HepG2 (cell line): ENCODE data around the gene VPS37B. TPM values are rescaled to one million over a fixed set of nuclear protein-coding genes. Genes with fewer than 3 reads are reported as not detected.

Experiments
- DRAP1 ChIP-seq: IDR thresholded peaks from 2 replicates; pipeline ENCODE4 v1.6.1; 2016; ENCODE audit warnings: missing genetic modification reagents, missing compliant biosample characterization
- FOXP1 ChIP-seq, 2 experiments: fragments of 450-650 bp in 1 of 2; IDR thresholded peaks; 2 replicates each; pipeline ENCODE4 v1.6.1; 2017 to 2018; ENCODE audit warnings: antibody characterized with exemption in 1 of 2
- IKZF1 ChIP-seq: fragments of 450-650 bp; IDR thresholded peaks from 2 replicates; pipeline ENCODE4 v1.7.1; 2016
- KLF13 ChIP-seq: sonication (generic); formaldehyde crosslinking; IDR thresholded peaks from 2 replicates; pipeline ENCODE4 v1.4.0; 2020; ENCODE audit warnings: mild to moderate bottlenecking, missing genetic modification reagents
- MEIS2 ChIP-seq: sonication (generic); formaldehyde crosslinking; IDR thresholded peaks from 2 replicates; pipeline ENCODE4 v1.9.0; 2021; ENCODE audit warnings: mild to moderate bottlenecking, missing genetic modification reagents
- MYNN ChIP-seq: sonication (generic); formaldehyde crosslinking; IDR thresholded peaks from 2 replicates; pipeline ENCODE4 v1.4.0; 2020; ENCODE audit warnings: mild to moderate bottlenecking, low read depth, missing genetic modification reagents
- NRL ChIP-seq: sonication (generic); formaldehyde crosslinking; IDR thresholded peaks from 2 replicates; pipeline ENCODE4 v1.5.0; 2020; ENCODE audit warnings: missing genetic modification reagents, mild to moderate bottlenecking, moderate library complexity, borderline replicate concordance
- RFX3 ChIP-seq: IDR thresholded peaks from 2 replicates; pipeline ENCODE4 v1.6.1; 2016; ENCODE audit warnings: missing biosample characterization, missing genetic modification reagents
- TCF12 ChIP-seq, 2 experiments: fragments of 450-650 bp in 1 of 2; sonication (generic) in 1 of 2; formaldehyde crosslinking in 1 of 2; IDR thresholded peaks; 2 replicates each; pipeline versions ENCODE4 v1.6.1 to v1.8.0; 2017 to 2022; ENCODE audit warnings: antibody characterized with exemption in 1 of 2, mild to moderate bottlenecking in 1 of 2, missing genetic modification reagents in 1 of 2, moderate library complexity in 1 of 2
- TOE1 ChIP-seq: sonication (generic); formaldehyde crosslinking; IDR thresholded peaks from 2 replicates; pipeline ENCODE4 v1.4.0; 2020; ENCODE audit warnings: mild to moderate bottlenecking, missing genetic modification reagents
- ZFP41 ChIP-seq: sonication (generic); formaldehyde crosslinking; IDR thresholded peaks from 2 replicates; pipeline ENCODE4 v1.4.0; 2020; ENCODE audit warnings: mild to moderate bottlenecking, missing genetic modification reagents, borderline replicate concordance
- ZNF24 ChIP-seq: fragments of 450-650 bp; IDR thresholded peaks from 2 replicates; pipeline ENCODE4 v1.6.1; 2017; ENCODE audit warnings: antibody characterized with exemption, mild to moderate bottlenecking
- ZNF7 ChIP-seq: IDR thresholded peaks from 2 replicates; pipeline ENCODE4 v1.6.1; 2016; ENCODE audit warnings: missing biosample characterization, missing genetic modification reagents
- ZNF792 ChIP-seq: IDR thresholded peaks from 2 replicates; pipeline ENCODE4 v1.6.1; 2016
- ZNF883 ChIP-seq: sonication (generic); formaldehyde crosslinking; IDR thresholded peaks from 2 replicates; pipeline ENCODE4 v1.5.1; 2020; ENCODE audit warnings: mild to moderate bottlenecking, missing genetic modification reagents; ENCODE audit errors: not compliant biosample characterization
- ZSCAN21 ChIP-seq: sonication (generic); formaldehyde crosslinking; IDR thresholded peaks from 2 replicates; pipeline ENCODE4 v1.8.0; 2022; ENCODE audit warnings: mild to moderate bottlenecking, missing genetic modification reagents, moderate library complexity, borderline replicate concordance
- polyA plus RNA-seq, 8 experiments: library from polyadenylated mRNA; depleted of rRNA in 3 of 8; stranded (reverse) in 7 of 8; unstranded in 1 of 8; fragments of >200 nt; fragmentation: Illumina TruSeq in 4 of 8; extraction: Trizol in 4 of 8; gene quantifications; 2 replicates each; pipeline versions ENCODE4 v1.2.1 to v1.2.3, GENCODE V29; 2011 to 2016; ENCODE audit warnings: low read depth in 4 of 8, missing spikeins in 1 of 8, mixed read lengths in 1 of 8; ENCODE audit not compliant: insufficient read depth in 1 of 8
- total RNA-seq, 5 experiments: library from RNA; depleted of rRNA; stranded (reverse); fragments of >200 nt; fragmentation: Illumina TruSeq; extraction: Trizol; gene quantifications; 2 replicates each; pipeline ENCODE4 v1.2.3, GENCODE V29; 2016; ENCODE audit warnings: low read depth in 1 of 5
- TF ChIP-seq, protein P1 (sequence below), 2 experiments: fragments of 450-650 bp in 1 of 2; sonication (generic) in 1 of 2; formaldehyde crosslinking in 1 of 2; IDR thresholded peaks; 2 replicates each; pipeline versions ENCODE4 v1.6.1 to v1.8.0; 2016 to 2022; ENCODE audit warnings: antibody characterized with exemption in 1 of 2, mild to moderate bottlenecking in 1 of 2, missing genetic modification reagents in 1 of 2
- TF ChIP-seq, protein P2 (sequence below): sonication (generic); formaldehyde crosslinking; IDR thresholded peaks from 2 replicates; pipeline ENCODE4 v1.5.0; 2020; ENCODE audit warnings: mild to moderate bottlenecking, missing genetic modification reagents, borderline replicate concordance

Gene VPS37B
- total and polyA plus RNA-seq, 2 of the 13 experiments (the other 11 are each of a cell fraction or from before 2014, with no cell fraction given) = 4.6 to 5.3 TPM

DNA sequence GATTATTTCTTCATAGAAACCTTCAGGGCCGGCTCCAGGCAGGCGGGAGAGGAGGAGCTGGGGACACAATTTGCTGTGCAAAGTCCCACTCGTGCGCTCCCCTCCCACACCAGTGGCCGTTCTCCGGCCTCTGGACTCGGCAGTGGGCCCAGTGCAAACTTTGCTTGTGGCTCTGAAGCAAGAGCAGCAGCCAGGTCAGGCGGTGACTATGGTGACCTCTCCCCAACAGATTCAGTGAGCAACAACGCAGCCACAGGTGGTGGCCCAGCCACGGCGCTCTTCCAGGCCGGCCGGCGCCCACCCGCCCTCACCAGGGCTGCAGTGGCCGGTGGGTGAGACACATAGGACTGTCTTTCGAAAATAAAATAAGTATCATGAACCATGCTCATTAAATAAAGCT lies 29.5 kb downstream of the VPS37B start (continued):
- TF ChIP-seq, protein P1, sequence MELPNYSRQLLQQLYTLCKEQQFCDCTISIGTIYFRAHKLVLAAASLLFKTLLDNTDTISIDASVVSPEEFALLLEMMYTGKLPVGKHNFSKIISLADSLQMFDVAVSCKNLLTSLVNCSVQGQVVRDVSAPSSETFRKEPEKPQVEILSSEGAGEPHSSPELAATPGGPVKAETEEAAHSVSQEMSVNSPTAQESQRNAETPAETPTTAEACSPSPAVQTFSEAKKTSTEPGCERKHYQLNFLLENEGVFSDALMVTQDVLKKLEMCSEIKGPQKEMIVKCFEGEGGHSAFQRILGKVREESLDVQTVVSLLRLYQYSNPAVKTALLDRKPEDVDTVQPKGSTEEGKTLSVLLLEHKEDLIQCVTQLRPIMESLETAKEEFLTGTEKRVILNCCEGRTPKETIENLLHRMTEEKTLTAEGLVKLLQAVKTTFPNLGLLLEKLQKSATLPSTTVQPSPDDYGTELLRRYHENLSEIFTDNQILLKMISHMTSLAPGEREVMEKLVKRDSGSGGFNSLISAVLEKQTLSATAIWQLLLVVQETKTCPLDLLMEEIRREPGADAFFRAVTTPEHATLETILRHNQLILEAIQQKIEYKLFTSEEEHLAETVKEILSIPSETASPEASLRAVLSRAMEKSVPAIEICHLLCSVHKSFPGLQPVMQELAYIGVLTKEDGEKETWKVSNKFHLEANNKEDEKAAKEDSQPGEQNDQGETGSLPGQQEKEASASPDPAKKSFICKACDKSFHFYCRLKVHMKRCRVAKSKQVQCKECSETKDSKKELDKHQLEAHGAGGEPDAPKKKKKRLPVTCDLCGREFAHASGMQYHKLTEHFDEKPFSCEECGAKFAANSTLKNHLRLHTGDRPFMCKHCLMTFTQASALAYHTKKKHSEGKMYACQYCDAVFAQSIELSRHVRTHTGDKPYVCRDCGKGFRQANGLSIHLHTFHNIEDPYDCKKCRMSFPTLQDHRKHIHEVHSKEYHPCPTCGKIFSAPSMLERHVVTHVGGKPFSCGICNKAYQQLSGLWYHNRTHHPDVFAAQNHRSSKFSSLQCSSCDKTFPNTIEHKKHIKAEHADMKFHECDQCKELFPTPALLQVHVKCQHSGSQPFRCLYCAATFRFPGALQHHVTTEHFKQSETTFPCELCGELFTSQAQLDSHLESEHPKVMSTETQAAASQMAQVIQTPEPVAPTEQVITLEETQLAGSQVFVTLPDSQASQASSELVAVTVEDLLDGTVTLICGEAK (IDR thresholded peaks at IDR 0.05) = no peak
- TF ChIP-seq, protein P1 (CRISPR knock-in tag; IDR thresholded peaks at IDR 0.05) = no peak
- no peak for TF ChIP-seq ZFP41 (CRISPR knock-in tag)
- TF ChIP-seq ZNF883 (CRISPR knock-in tag) = no peak
- TF ChIP-seq IKZF1 = no peak
- TF ChIP-seq, protein P2, sequence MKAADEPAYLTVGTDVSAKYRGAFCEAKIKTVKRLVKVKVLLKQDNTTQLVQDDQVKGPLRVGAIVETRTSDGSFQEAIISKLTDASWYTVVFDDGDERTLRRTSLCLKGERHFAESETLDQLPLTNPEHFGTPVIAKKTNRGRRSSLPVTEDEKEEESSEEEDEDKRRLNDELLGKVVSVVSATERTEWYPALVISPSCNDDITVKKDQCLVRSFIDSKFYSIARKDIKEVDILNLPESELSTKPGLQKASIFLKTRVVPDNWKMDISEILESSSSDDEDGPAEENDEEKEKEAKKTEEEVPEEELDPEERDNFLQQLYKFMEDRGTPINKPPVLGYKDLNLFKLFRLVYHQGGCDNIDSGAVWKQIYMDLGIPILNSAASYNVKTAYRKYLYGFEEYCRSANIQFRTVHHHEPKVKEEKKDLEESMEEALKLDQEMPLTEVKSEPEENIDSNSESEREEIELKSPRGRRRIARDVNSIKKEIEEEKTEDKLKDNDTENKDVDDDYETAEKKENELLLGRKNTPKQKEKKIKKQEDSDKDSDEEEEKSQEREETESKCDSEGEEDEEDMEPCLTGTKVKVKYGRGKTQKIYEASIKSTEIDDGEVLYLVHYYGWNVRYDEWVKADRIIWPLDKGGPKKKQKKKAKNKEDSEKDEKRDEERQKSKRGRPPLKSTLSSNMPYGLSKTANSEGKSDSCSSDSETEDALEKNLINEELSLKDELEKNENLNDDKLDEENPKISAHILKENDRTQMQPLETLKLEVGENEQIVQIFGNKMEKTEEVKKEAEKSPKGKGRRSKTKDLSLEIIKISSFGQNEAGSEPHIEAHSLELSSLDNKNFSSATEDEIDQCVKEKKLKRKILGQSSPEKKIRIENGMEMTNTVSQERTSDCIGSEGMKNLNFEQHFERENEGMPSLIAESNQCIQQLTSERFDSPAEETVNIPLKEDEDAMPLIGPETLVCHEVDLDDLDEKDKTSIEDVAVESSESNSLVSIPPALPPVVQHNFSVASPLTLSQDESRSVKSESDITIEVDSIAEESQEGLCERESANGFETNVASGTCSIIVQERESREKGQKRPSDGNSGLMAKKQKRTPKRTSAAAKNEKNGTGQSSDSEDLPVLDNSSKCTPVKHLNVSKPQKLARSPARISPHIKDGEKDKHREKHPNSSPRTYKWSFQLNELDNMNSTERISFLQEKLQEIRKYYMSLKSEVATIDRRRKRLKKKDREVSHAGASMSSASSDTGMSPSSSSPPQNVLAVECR = no peak
- no peak for TF ChIP-seq MYNN
- no peak for TF ChIP-seq KLF13
- no peak for TF ChIP-seq TOE1 (CRISPR knock-in tag)
- no peak for TF ChIP-seq TCF12 (IDR thresholded peaks at IDR 0.05)
- TF ChIP-seq TCF12 (CRISPR knock-in tag; IDR thresholded peaks at IDR 0.05) = no peak
- no peak for TF ChIP-seq MEIS2
- no peak for TF ChIP-seq DRAP1 (CRISPR knock-in tag)
- no peak for TF ChIP-seq ZNF7 (CRISPR knock-in tag)
- no peak for TF ChIP-seq ZNF24
- no peak for TF ChIP-seq NRL (CRISPR knock-in tag)
- no peak for TF ChIP-seq RFX3 (CRISPR knock-in tag)
- no peak for TF ChIP-seq ZSCAN21 (CRISPR knock-in tag)
- TF ChIP-seq ZNF792 (CRISPR knock-in tag) = no peak
- no peak for TF ChIP-seq FOXP1 (IDR thresholded peaks at IDR 0.05)
- TF ChIP-seq FOXP1 (CRISPR knock-in tag; IDR thresholded peaks at IDR 0.05) = peak; percentile 8; the same call in 1 of the 2 replicates
